ENCODE results near the gene SIGLEC9. TPM values are rescaled to one million over a fixed set of nuclear protein-coding genes. Genes with fewer than 3 reads are reported as not detected.

Gene SIGLEC9
- total and polyA plus RNA-seq, 10 of the 15 experiments (the other 5 are each of a cell fraction or from before 2014, with no cell fraction given): 0.10 TPM; not detected in 9

GRCh38 chr19:51123802-51124201, 904 bp upstream of the SIGLEC9 start (continued):
- no peak for TF ChIP-seq ZNF384 (IDR thresholded peaks at IDR 0.05; ENCODE audit: borderline replicate concordance, low read depth, low read length)

GRCh38 chr19:51124216-51124615, 490 bp upstream of the SIGLEC9 start:
- H3K79me2 ChIP-seq (ENCODE audit: control insufficient read depth, insufficient read depth, low read length): no peaks in the 10 kb centered on the region
- no peak overlapping the region for H3K4me2 ChIP-seq (ENCODE audit: control insufficient read depth, insufficient read depth)
- FAIRE-seq: no peak
- ChIA-PET SMC1A (ENCODE audit: uncharacterized antibody, unreplicated experiment) (no interaction called here), POLR2A (no interaction called here), CTCF (no interaction called here), RAD21 (ENCODE audit: unreplicated experiment) (no interaction called here)
- H3K4me3 ChIP-seq: no peak overlapping the region
- H3K27me3 ChIP-seq (replicated peaks in 1 of 2; ENCODE audit: control insufficient read depth in 2 of 2, insufficient read depth in 2 of 2, low read length in 1 of 2): peaks cover 0 to 3% of the 10 kb centered on the region in 2 experiments; a peak in 2 of 4 replicates
- BruUV-seq (replicated peaks): no TSS peak
- no peaks in the 10 kb centered on the region for H3K36me3 ChIP-seq (ENCODE audit: control insufficient read depth in 2 of 2, insufficient read depth in 2 of 2, low read length in 1 of 2)
- no peak for DNase-seq (ENCODE audit: low read depth, low spot score)
- WGBS (ENCODE audit: insufficient coverage, insufficient replicate concordance, low lambda C conversion rate, missing lambda C conversion rate): 43% methylated on average over 9 of the region's 9 CpGs
- TF ChIP-seq CREB1 (IDR thresholded peaks at IDR 0.05; ENCODE audit: low read depth) (no peak), NFYB (IDR thresholded peaks at IDR 0.05; ENCODE audit: insufficient read depth, low read depth, low read length) (no peak), ZNF207 (IDR thresholded peaks at IDR 0.05; ENCODE audit: borderline replicate concordance) (no peak), ZNF622 (IDR thresholded peaks at IDR 0.05) (no peak)
- H3K27ac ChIP-seq (ENCODE audit: control insufficient read depth, insufficient read depth): no peak overlapping the region
- H3K9me3 ChIP-seq (replicated peaks; ENCODE audit: control insufficient read depth, insufficient read depth, low read length): no peaks in the 10 kb centered on the region
- ATAC-seq: no peak
- H3K9ac ChIP-seq (ENCODE audit: control insufficient read depth, insufficient read depth, low read length): no peak overlapping the region
- no peaks in the 10 kb centered on the region for H4K20me1 ChIP-seq (ENCODE audit: control insufficient read depth, insufficient read depth)
- in situ Hi-C loops (cut with MboI): no loop called here
- H3K4me1 ChIP-seq (ENCODE audit: control insufficient read depth, insufficient read depth, low read length): peaks cover 5% of the 10 kb centered on the region; the same call in 1 of the 2 replicates
- H2AFZ ChIP-seq (ENCODE audit: control insufficient read depth, low read depth, low read length): no peak overlapping the region
- intact Hi-C loops (cut with micrococcal nuclease; ENCODE audit: unreplicated experiment): no loop called here

- SMC1A ChIA-PET (ENCODE audit: uncharacterized antibody, unreplicated experiment): no interaction called here
- H3K4me2 ChIP-seq (ENCODE audit: control insufficient read depth, insufficient read depth): no peak overlapping the region
- CTCF ChIA-PET: no interaction called here
- 35% methylated on average over 15 of the region's 16 CpGs for WGBS (ENCODE audit: insufficient coverage, insufficient replicate concordance, low lambda C conversion rate, missing lambda C conversion rate)
- no peaks in the 10 kb centered on the region for H3K36me3 ChIP-seq (ENCODE audit: control insufficient read depth in 2 of 2, insufficient read depth in 2 of 2, low read length in 1 of 2)
- no peak overlapping the region for H3K4me3 ChIP-seq
- FAIRE-seq (no peak), ATAC-seq (no peak), DNase-seq (ENCODE audit: low read depth, low spot score) (no peak)
- no peaks in the 10 kb centered on the region; a peak in 1 of 4 replicates for H3K27me3 ChIP-seq (replicated peaks in 1 of 2; ENCODE audit: control insufficient read depth in 2 of 2, insufficient read depth in 2 of 2, low read length in 1 of 2)
- intact Hi-C loops (cut with micrococcal nuclease; ENCODE audit: unreplicated experiment) (no loop called here), in situ Hi-C loops (cut with MboI) (no loop called here)
- BruUV-seq (replicated peaks): no TSS peak
- H3K9ac ChIP-seq (ENCODE audit: control insufficient read depth, insufficient read depth, low read length): no peak overlapping the region
- H2AFZ ChIP-seq (ENCODE audit: control insufficient read depth, low read depth, low read length): no peak overlapping the region
- no peaks in the 10 kb centered on the region for H3K79me2 ChIP-seq (ENCODE audit: control insufficient read depth, insufficient read depth, low read length)
- RAD21 ChIA-PET (ENCODE audit: unreplicated experiment): no interaction called here
- POLR2A ChIA-PET: no interaction called here
- H4K20me1 ChIP-seq (ENCODE audit: control insufficient read depth, insufficient read depth): no peaks in the 10 kb centered on the region
- no peak overlapping the region for H3K27ac ChIP-seq (ENCODE audit: control insufficient read depth, insufficient read depth)
- peaks cover 5% of the 10 kb centered on the region; the same call in 1 of the 2 replicates for H3K4me1 ChIP-seq (ENCODE audit: control insufficient read depth, insufficient read depth, low read length)
- no peaks in the 10 kb centered on the region for H3K9me3 ChIP-seq (replicated peaks; ENCODE audit: control insufficient read depth, insufficient read depth, low read length)
- TF ChIP-seq WRNIP1 (IDR thresholded peaks at IDR 0.05; ENCODE audit: borderline replicate concordance, low read depth, low read length) (no peak), ZBTB4 (CRISPR knock-in tag; IDR thresholded peaks at IDR 0.05) (no peak), SMAD1 (IDR thresholded peaks at IDR 0.05; ENCODE audit: low read depth, partially characterized antibody) (no peak), SMARCA5 (IDR thresholded peaks at IDR 0.05) (no peak), SMAD5 (IDR thresholded peaks at IDR 0.05; ENCODE audit: low read depth) (no peak), CBX3 (IDR thresholded peaks at IDR 0.05; ENCODE audit: borderline replicate concordance, low read depth) (no peak), KDM1A (IDR thresholded peaks at IDR 0.05; ENCODE audit: borderline replicate concordance) (no peak), HCFC1 (IDR thresholded peaks at IDR 0.05; ENCODE audit: low read length) (no peak), POLR2AphosphoS2 (IDR thresholded peaks at IDR 0.05; ENCODE audit: low read depth, low read length) (no peak), MTA2 (IDR thresholded peaks at IDR 0.05; ENCODE audit: low read depth) (no peak)
These were observed 842 bp downstream of the SIGLEC9 start for GRCh38 chr19:51125421-51126075.
